ENCODE results near the gene DUSP3. TPM values are rescaled to one million over a fixed set of nuclear protein-coding genes. Genes with fewer than 3 reads are reported as not detected.

DUSP3 gene
- total and polyA plus RNA-seq, 10 of the 15 experiments (the other 5 are each of a cell fraction or from before 2014, with no cell fraction given), result 1.5 to 12.1 (median 3.8) TPM

GRCh38 chr17:43810823-43811222, 32.0 kb upstream of the DUSP3 start:
- CTCF ChIA-PET, result interaction anchor here (1.0 kb wide), 1 partner anchor 187 kb away, joined by 3 read pairs; no protein-coding TSS in a partner anchor
- RAD21 ChIA-PET (ENCODE audit: unreplicated experiment), result no interaction called here
- no TSS peak for BruUV-seq (replicated peaks)

GRCh38 chr17:43810226-43810715, 31.5 kb upstream of the DUSP3 start:
- ChIA-PET RAD21 (ENCODE audit: unreplicated experiment) (no interaction called here), SMC1A (ENCODE audit: uncharacterized antibody, unreplicated experiment) (no interaction called here), CTCF (interaction anchor here (1.0 kb wide), 1 partner anchor 188 kb away, joined by 3 read pairs; no protein-coding TSS in a partner anchor), POLR2A (no interaction called here)
- no peaks in the 10 kb centered on the region for H3K4me1 ChIP-seq (ENCODE audit: control insufficient read depth, insufficient read depth, low read length)
- no TSS peak for BruUV-seq (replicated peaks)
- no peak overlapping the region for H3K9ac ChIP-seq (ENCODE audit: control insufficient read depth, insufficient read depth, low read length)
- no peaks in the 10 kb centered on the region for H4K20me1 ChIP-seq (ENCODE audit: control insufficient read depth, insufficient read depth)
- H3K4me2 ChIP-seq (ENCODE audit: control insufficient read depth, insufficient read depth), result no peak overlapping the region
- ATAC-seq (no peak), FAIRE-seq (no peak), DNase-seq (ENCODE audit: low read depth, low spot score) (no peak)
- H3K4me3 ChIP-seq, result no peak overlapping the region
- intact Hi-C loops (cut with micrococcal nuclease; ENCODE audit: unreplicated experiment), result no loop called here
- H3K9me3 ChIP-seq (replicated peaks; ENCODE audit: control insufficient read depth, insufficient read depth, low read length), result no peaks in the 10 kb centered on the region; the same call in 2 of the 3 replicates
- WGBS (ENCODE audit: insufficient coverage, insufficient replicate concordance, low lambda C conversion rate, missing lambda C conversion rate), result 39% methylated on average over 4 of the region's 4 CpGs
- in situ Hi-C loops (cut with MboI), result no loop called here
- H3K79me2 ChIP-seq (ENCODE audit: control insufficient read depth, insufficient read depth, low read length), result no peaks in the 10 kb centered on the region
- no peak overlapping the region for H2AFZ ChIP-seq (ENCODE audit: control insufficient read depth, low read depth, low read length)
- H3K27ac ChIP-seq (ENCODE audit: control insufficient read depth, insufficient read depth), result no peak overlapping the region
- peaks cover 2 to 3% of the 10 kb centered on the region in 2 experiments for H3K27me3 ChIP-seq (replicated peaks in 1 of 2; ENCODE audit: control insufficient read depth in 2 of 2, insufficient read depth in 2 of 2, low read length in 1 of 2)
- no peaks in the 10 kb centered on the region for H3K36me3 ChIP-seq (ENCODE audit: control insufficient read depth in 2 of 2, insufficient read depth in 2 of 2, low read length in 1 of 2)
- TF ChIP-seq BRCA1 (IDR thresholded peaks at IDR 0.05; ENCODE audit: low read depth, low read length), result no peak
- TF ChIP-seq NFYB (IDR thresholded peaks at IDR 0.05; ENCODE audit: insufficient read depth, low read depth, low read length), result no peak
- no peak for TF ChIP-seq BHLHE40 (IDR thresholded peaks at IDR 0.05; ENCODE audit: borderline replicate concordance in 1 of 2, low read depth in 2 of 2, low read length in 1 of 2)
- no peak for TF ChIP-seq ZBED1 (IDR thresholded peaks at IDR 0.05; ENCODE audit: borderline replicate concordance)
- no peak for TF ChIP-seq CBFB (IDR thresholded peaks at IDR 0.05; ENCODE audit: low read depth)
- TF ChIP-seq ZBTB11 (CRISPR knock-in tag; IDR thresholded peaks at IDR 0.05), result no peak
- TF ChIP-seq POLR2AphosphoS5 (IDR thresholded peaks at IDR 0.05; ENCODE audit: low read length), result no peak
- TF ChIP-seq CREB1 (IDR thresholded peaks at IDR 0.05; ENCODE audit: low read depth), result no peak
- no peak for TF ChIP-seq CREM (IDR thresholded peaks at IDR 0.05; ENCODE audit: low read depth)
- TF ChIP-seq ELK1 (IDR thresholded peaks at IDR 0.05; ENCODE audit: low read depth, low read length), result no peak
- TF ChIP-seq ZNF384 (IDR thresholded peaks at IDR 0.05; ENCODE audit: borderline replicate concordance, low read depth, low read length), result no peak
- TF ChIP-seq GATAD2B (conservative IDR thresholded peaks at IDR 0.05; ENCODE audit: low read depth), result no peak
- no peak for TF ChIP-seq JUNB (IDR thresholded peaks at IDR 0.05)
- no peak for TF ChIP-seq RAD51 (IDR thresholded peaks at IDR 0.05)

More at GRCh38 chr17:43810823-43811222, 32.0 kb upstream of the DUSP3 start:
- H3K4me2 ChIP-seq (ENCODE audit: control insufficient read depth, insufficient read depth), result no peak overlapping the region
- H2AFZ ChIP-seq (ENCODE audit: control insufficient read depth, low read depth, low read length), result no peak overlapping the region
- no peak overlapping the region for H3K4me3 ChIP-seq
- H3K27me3 ChIP-seq (replicated peaks in 1 of 2; ENCODE audit: control insufficient read depth in 2 of 2, insufficient read depth in 2 of 2, low read length in 1 of 2), result peaks cover 2 to 3% of the 10 kb centered on the region in 2 experiments
- H3K27ac ChIP-seq (ENCODE audit: control insufficient read depth, insufficient read depth), result no peak overlapping the region
- H3K4me1 ChIP-seq (ENCODE audit: control insufficient read depth, insufficient read depth, low read length), result no peaks in the 10 kb centered on the region
- H3K79me2 ChIP-seq (ENCODE audit: control insufficient read depth, insufficient read depth, low read length), result no peaks in the 10 kb centered on the region
- no peaks in the 10 kb centered on the region for H3K36me3 ChIP-seq (ENCODE audit: control insufficient read depth in 2 of 2, insufficient read depth in 2 of 2, low read length in 1 of 2)
- ChIA-PET SMC1A (ENCODE audit: uncharacterized antibody, unreplicated experiment) (no interaction called here), POLR2A (no interaction called here)
- H3K9me3 ChIP-seq (replicated peaks; ENCODE audit: control insufficient read depth, insufficient read depth, low read length), result no peaks in the 10 kb centered on the region
- H4K20me1 ChIP-seq (ENCODE audit: control insufficient read depth, insufficient read depth), result no peaks in the 10 kb centered on the region
- TF ChIP-seq ZNF622 (IDR thresholded peaks at IDR 0.05), result no peak
- no peak for TF ChIP-seq BCL11A (IDR thresholded peaks at IDR 0.05; ENCODE audit: low read depth, low read length)
- TF ChIP-seq CREM (IDR thresholded peaks at IDR 0.05; ENCODE audit: low read depth), result no peak
- TF ChIP-seq CBX3 (IDR thresholded peaks at IDR 0.05; ENCODE audit: borderline replicate concordance, low read depth), result no peak
- 22% methylated on average over 5 of the region's 5 CpGs for WGBS (ENCODE audit: insufficient coverage, insufficient replicate concordance, low lambda C conversion rate, missing lambda C conversion rate)
- in situ Hi-C loops (cut with MboI), result no loop called here
- no peak for DNase-seq (ENCODE audit: low read depth, low spot score)
- intact Hi-C loops (cut with micrococcal nuclease; ENCODE audit: unreplicated experiment), result no loop called here
- no peak overlapping the region for H3K9ac ChIP-seq (ENCODE audit: control insufficient read depth, insufficient read depth, low read length)
- no peak for FAIRE-seq
- no peak for ATAC-seq
